NCI-H1694 (cell line): Measurements from ENCODE around the gene SLC8B1.

Experiments
- DNase-seq: peaks from one replicate; lab custom pipeline; 2025; lab: John Stamatoyannopoulos, UW

SLC8B1 gene

DNA sequence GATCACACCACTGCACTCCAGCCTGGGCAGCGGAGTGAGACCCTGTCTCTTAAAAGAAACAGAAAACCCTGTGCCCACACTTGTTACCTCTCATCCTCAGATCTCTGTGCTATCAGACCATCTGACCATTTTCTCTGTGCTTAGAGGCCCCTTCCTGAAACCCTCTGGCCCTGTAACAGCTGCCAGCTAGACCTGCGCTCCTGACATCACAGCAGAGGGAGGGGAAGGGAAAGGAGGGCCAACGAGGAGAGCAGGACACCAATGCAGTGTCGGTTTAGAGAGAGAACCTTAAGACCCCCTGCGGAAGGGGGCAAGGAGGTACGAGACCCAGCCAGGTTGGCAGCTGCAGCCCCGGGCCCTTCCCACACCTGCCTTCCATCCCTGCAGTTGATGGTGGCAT, 42.4 kb downstream of the SLC8B1 start:
- no peak for DNase-seq

- no peak for DNase-seq
Observed at GRCh38 chr12:113292091-113292490, 42.8 kb downstream of the SLC8B1 start.

DNA sequence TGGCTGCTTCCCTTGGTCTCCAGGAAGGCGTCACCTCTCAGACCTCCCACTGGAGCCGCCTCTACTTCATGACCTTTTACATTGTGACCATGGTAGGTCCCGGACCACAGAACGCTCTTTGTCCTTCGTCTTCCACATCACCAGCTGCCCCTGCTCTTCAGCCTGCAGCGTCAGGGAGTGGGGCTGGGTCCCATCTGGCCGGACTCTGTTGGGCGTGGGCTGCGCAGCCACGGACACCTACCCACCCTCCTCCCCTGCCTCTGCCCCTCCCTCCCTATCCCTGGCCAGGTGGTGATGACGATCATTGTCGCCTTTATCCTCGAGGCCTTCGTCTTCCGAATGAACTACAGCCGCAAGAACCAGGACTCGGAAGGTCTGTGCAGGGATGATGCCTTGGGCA, 43.3 kb downstream of the SLC8B1 start:
- DNase-seq: no peak

- no peak for DNase-seq
Observed at GRCh38 chr12:113290506-113290905, 44.4 kb downstream of the SLC8B1 start.

DNA sequence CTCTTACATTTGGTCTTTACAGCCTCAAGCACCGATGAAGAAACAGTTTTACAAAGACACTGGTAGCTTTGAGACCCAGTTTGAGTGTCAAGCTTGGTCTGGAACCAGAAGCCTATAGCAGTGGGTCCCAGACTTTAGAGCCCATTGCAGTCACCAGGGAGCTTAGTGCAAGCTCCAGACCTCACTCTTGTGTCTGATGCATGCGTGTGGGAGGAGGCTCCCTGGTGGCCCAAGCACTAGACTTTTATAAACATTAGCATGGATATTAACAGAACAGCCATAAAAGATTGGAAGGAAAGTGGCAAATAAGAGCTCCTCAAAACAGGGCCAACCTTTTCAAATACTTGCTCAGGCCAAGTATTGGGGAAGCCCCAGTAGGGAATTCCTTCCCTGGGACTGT, 45.5 kb downstream of the SLC8B1 start:
- DNase-seq: no peak

- DNase-seq: no peak
Observed at GRCh38 chr12:113287899-113288282, 47.0 kb downstream of the SLC8B1 start.

DNA sequence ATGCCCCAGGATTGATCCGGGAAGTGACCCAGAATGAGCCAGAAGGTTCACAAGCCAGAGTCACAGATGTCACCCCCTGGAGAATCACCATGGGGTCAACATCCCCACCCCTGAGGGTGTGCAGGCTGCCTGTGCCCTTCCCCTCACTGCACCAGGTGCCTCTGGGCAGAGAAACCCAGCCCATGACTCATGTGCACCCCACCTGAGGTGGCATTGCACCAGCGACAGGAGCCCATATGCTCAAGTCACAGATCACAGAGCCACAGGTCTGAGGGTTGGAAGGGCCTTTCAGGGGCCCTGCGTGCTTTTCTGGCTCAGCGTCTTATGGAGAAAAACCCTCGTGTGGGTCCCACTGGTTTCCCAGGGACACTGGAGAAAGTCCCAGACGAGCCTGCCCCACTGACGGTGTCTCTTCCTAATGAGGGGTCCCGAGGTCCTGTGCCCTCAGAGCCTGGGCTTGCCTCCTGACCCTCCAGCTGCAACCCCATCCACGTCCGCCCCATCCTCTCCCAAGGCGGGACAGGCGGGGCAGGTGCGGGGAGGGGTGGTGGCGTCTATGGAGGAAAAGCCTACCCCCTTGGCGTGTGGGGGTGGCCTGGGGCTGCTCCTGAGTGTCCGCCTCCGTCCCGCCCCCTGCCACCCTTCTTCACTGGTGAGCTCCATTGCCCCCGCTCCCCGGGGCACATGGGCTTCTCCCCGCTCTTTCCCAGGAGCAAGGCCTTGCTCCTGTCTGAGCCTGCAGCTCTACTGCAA, 47.6 kb downstream of the SLC8B1 start:
- no peak for DNase-seq

DNA sequence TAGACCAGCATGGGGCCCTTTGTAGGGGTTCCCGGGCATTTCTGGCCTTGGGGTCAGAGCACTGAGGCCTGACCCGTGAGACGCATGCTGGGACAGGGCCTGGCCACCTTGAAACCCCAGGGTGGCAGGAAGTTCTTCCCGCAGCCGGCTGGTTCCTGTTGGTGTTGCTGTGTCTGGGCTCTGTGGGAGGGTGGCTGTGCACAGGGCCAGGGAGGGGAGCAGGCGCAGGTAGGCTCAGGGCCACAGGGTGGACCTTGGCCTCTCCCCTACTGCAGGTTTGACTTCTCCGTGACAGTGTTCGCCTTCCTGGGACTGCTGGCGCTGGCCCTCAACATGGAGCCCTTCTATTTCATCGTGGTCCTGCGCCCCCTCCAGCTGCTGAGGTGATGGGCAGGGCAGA, 48.2 kb downstream of the SLC8B1 start:
- DNase-seq: no peak

GRCh38 chr12:113285679-113286610, 49.0 kb downstream of the SLC8B1 start:
- DNase-seq: no peak

DNA sequence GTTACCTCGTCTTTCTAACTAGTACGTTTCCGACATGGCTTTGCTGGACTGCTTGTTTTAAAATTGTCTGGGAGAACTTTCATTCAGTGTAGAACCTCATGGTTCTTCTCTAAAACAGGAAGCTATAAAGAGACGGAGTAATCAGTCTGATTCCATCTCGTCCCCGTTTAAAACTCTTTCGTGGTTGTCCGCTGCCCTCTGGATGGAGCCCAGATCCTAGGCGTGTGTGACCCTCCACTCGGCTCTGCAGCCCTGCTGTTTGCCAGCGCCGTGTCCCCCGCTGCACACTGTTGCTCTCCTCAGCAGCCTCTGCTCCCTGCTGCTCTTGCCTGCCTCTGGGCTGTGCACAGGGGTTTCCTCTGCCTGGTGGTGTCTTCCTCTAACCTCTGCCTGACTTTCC, 50.2 kb downstream of the SLC8B1 start:
- no peak for DNase-seq

DNA sequence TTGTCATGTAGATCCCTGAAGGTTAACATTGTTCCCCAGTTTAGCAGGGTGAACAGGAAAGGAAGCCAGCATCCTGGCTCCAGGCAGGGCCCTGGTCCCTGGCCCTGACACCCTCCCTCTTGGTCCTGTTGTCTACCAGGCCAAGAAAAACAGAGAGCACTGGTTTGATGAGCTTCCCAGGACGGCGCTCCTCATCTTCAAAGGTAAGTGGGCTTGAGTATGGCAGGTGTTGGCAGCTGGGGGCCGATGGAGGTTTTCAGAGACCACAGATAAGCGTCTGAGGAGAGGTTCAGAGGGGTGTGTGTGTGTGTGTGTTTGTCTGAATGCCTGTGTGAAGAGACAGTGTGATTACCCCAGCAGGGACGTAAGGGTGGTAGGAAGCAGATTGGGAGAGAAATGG, 56.3 kb downstream of the SLC8B1 start:
- DNase-seq: no peak

DNA sequence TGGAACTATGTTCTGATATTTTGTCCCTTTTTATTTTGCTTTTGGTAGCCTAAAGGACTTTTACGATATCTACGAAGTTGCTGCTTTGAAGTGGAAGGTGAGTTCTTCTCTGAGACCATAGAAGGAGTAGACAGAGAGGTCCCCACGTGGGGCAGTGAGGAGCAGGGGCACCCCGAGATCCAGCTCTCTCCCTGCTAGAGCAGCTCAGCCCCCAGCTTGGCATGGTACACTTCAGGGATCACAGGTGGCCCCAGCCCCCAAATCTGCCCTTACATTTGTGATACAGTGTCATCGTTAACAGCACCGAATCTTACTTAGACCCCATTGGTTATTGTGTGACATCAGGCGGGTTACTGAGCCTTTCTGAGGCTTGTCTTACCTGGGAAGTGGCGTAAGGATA, 56.8 kb downstream of the SLC8B1 start:
- DNase-seq: no peak

DNA sequence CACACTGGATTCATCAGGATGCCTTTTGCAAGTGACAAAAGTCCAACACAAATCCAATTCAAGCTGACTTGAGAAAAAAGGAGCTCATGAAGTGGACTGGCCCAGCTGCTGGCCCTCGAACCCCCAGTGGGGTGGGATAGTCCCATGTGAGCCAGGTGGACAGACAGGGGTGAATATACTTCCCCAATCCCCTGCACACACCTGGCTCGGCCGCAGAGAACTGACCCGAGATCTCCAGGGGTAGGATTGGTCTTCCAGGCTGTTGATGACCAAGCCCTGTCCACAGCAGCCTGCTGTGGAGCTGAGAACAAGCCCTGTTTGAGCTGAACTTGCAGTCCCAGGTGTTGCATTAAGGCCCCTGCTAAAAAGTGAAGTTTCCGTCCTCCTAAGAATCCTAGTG, 57.4 kb downstream of the SLC8B1 start:
- DNase-seq: no peak

- no peak for DNase-seq
Observed at GRCh38 chr12:113276946-113277500, 57.9 kb downstream of the SLC8B1 start.

DNA sequence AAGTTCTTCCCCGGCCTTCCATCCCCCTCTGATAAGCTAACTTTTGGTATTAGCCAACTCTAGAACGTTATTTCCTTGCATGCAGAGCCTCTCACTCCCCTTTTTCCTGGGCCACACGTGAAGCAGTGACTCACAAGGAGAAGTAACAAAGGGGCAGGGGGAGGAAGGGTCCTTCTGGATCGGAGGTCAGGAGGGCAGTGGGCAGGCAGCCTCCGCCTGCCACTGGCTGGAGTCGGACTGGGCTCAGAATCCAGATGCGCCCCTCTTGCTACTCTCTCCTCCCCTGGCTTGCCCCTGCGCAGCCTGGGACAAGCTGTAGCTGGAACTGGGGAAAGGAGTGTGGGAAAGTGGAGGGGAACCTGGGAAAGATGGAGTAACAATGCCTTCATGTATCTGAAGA, 58.6 kb downstream of the SLC8B1 start:
- DNase-seq: no peak

- no peak for DNase-seq
Observed at GRCh38 chr12:113274848-113275247, 60.1 kb downstream of the SLC8B1 start.

- DNase-seq: no peak
Observed at GRCh38 chr12:113273053-113273725, 61.7 kb downstream of the SLC8B1 start.

DNA sequence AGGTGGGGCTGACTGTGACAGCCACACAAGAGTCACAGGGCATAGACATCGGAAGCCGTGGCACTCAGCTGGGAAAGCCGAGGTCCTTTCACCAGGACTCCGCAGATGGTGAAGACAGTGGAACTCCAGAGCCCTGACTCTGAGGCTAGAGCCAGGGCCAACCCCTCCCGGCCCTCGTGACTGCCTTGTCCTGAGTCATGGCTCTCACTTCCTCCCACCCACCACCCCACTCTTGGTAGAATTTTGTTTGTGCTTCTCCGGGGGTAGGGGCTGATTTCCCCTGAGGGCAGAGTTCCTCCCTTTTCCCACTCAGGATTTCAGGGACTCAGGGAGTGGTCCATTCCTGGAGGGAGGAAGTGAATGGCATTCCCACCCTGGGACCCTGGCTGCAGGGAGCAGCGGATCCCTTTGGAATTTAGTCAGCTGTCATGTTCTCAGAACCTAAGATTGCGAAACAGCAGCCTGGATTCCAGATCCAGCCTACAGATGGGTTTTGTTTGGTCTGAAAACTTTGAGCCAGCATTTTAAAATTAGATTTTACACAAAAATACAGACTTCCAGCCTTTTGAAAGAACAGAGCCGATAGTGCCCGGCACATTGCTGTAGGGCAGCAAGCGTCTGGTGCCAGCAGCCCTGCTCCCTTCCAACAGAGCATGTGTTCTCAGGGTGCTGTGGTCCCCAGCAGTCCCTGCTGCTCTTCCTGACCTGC, 62.9 kb downstream of the SLC8B1 start:
- DNase-seq: no peak

- DNase-seq: no peak
Observed at GRCh38 chr12:113271466-113271852, 63.5 kb downstream of the SLC8B1 start.

- DNase-seq: no peak
Observed at GRCh38 chr12:113270709-113271009, 64.2 kb downstream of the SLC8B1 start.

- no peak for DNase-seq
Observed at GRCh38 chr12:113269257-113269943, 65.5 kb downstream of the SLC8B1 start.
